Measurements from ENCODE around the gene CELF2.

The CELF2 gene

GRCh38 chr10:11381023-11381422 is 363.4 kb downstream of the CELF2 start:
- TF ChIP-seq, protein P1, sequence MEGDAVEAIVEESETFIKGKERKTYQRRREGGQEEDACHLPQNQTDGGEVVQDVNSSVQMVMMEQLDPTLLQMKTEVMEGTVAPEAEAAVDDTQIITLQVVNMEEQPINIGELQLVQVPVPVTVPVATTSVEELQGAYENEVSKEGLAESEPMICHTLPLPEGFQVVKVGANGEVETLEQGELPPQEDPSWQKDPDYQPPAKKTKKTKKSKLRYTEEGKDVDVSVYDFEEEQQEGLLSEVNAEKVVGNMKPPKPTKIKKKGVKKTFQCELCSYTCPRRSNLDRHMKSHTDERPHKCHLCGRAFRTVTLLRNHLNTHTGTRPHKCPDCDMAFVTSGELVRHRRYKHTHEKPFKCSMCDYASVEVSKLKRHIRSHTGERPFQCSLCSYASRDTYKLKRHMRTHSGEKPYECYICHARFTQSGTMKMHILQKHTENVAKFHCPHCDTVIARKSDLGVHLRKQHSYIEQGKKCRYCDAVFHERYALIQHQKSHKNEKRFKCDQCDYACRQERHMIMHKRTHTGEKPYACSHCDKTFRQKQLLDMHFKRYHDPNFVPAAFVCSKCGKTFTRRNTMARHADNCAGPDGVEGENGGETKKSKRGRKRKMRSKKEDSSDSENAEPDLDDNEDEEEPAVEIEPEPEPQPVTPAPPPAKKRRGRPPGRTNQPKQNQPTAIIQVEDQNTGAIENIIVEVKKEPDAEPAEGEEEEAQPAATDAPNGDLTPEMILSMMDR (IDR thresholded peaks at IDR 0.05; ENCODE audit: insufficient read depth, low read depth, low read length, missing control alignments) = no peak
- peak; percentile 14 for DNase-seq (ENCODE audit: low read depth)
- no peak overlapping the region for H3K4me3 ChIP-seq (ENCODE audit: low read length)

GRCh38 chr10:11381511-11381910 is 363.8 kb downstream of the CELF2 start:
- no peak overlapping the region for H3K4me3 ChIP-seq (ENCODE audit: low read length)
- DNase-seq (ENCODE audit: low read depth) = no peak
- TF ChIP-seq, protein P1 (IDR thresholded peaks at IDR 0.05; ENCODE audit: insufficient read depth, low read depth, low read length, missing control alignments) = no peak

- DNase-seq (ENCODE audit: low read depth) = no peak
- H3K4me3 ChIP-seq (ENCODE audit: low read length) = no peak overlapping the region
- TF ChIP-seq, protein P1 (IDR thresholded peaks at IDR 0.05; ENCODE audit: insufficient read depth, low read depth, low read length, missing control alignments) = no peak
These were observed 364.5 kb downstream of the CELF2 start for GRCh38 chr10:11382187-11382586.

DNA sequence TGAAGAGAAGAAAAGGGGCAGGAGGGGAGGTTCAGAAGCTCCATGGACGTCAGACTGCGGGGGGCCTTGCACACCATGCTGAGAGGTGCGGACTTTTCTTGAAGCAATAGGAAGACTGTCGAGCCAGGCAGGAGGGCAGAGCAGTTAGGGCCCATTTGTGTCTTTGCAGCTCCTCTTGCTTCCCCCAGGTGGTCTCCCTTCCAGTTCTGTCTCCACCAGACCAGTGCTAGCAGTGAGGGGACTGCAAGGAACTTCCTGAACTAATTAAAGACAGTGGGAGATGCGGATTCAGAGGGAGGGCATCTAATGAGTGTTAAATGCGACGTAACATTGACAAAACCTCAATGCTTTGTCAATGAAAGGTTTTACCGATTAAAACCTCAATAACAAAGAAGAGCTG is 368.4 kb downstream of the CELF2 start:
- DNase-seq (ENCODE audit: low read depth) = no peak
- H3K4me3 ChIP-seq (ENCODE audit: low read length) = no peak overlapping the region
- TF ChIP-seq, protein P1 (IDR thresholded peaks at IDR 0.05; ENCODE audit: insufficient read depth, low read depth, low read length, missing control alignments) = no peak

Measured in epithelial cell of esophagus (primary cell).